ENCODE measurements around the gene IL1RAPL1.

- TF ChIP-seq CTCF (IDR thresholded peaks at IDR 0.05) (no peak), ZFX (IDR thresholded peaks at IDR 0.05; ENCODE audit: borderline replicate concordance) (no peak)
These were observed 1159.1 kb downstream of the IL1RAPL1 start for GRCh38 chrX:29746326-29746725.
